Mesodermal cell (in vitro differentiated cells): ENCODE measurements around the gene MDN1.

ENCODE experiments used
- H3K27ac ChIP-seq: 2 replicates; pipeline ENCODE4 v1.7.0; 2013; ENCODE audit warnings: mild to moderate bottlenecking, low read depth, low read length, moderate library complexity; ENCODE audit not compliant: severe bottlenecking
- H3K36me3 ChIP-seq: 2 replicates; pipeline ENCODE4 v1.7.1; 2013; ENCODE audit warnings: mild to moderate bottlenecking, low read length, moderate library complexity; ENCODE audit not compliant: control insufficient read depth, insufficient read depth
- H3K4me1 ChIP-seq: one replicate; pipeline ENCODE4 v1.7.1; 2013; ENCODE audit warnings: mild to moderate bottlenecking, low read length; ENCODE audit not compliant: insufficient read depth, control insufficient read depth, poor library complexity, severe bottlenecking
- H3K4me3 ChIP-seq: 2 replicates; pipeline ENCODE4 v1.7.0; 2013; ENCODE audit warnings: low read length, control low read depth, mild to moderate bottlenecking; ENCODE audit not compliant: insufficient read depth, poor library complexity, severe bottlenecking; ENCODE audit errors: extremely low read depth
- H3K9me3 ChIP-seq: 2 replicates; pipeline ENCODE4 v1.7.1; 2013; ENCODE audit warnings: mild to moderate bottlenecking, low read length, moderate library complexity; ENCODE audit not compliant: control insufficient read depth
- WGBS, 2 experiments: methylation state at CpG; one replicate each; pipeline ENCODE4 v1.1.5; 2013; ENCODE audit warnings: missing lambda C conversion rate in 2 of 2; ENCODE audit not compliant: insufficient coverage in 2 of 2; 5-methylcytosine and 5-hydroxymethylcytosine counted together

The MDN1 gene

DNA sequence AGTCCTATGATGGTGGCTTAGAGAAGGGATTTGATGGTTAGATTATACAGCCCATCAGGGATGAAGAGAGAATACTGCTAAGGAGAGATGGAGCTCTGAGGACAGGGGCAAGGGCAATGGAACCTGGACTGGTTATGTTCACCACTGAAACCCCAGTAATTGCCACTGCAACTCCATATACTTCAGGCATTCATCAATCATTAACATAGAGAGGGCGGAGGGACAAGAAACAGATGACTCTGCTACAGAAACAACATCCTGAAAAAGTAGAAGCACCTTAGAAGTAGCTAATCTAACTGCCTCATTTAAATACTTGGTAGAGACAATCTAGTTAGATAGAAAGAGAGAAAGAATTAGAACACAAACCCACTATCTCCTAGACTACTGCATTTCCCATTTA is 89.8 kb downstream of the MDN1 start:
- peaks cover 77% of the 10 kb centered on the region for H3K36me3 ChIP-seq
- no peaks in the 10 kb centered on the region for H3K9me3 ChIP-seq
- WGBS, 2 experiments: no CpG with 5 or more reads among the region's 1 CpG

DNA sequence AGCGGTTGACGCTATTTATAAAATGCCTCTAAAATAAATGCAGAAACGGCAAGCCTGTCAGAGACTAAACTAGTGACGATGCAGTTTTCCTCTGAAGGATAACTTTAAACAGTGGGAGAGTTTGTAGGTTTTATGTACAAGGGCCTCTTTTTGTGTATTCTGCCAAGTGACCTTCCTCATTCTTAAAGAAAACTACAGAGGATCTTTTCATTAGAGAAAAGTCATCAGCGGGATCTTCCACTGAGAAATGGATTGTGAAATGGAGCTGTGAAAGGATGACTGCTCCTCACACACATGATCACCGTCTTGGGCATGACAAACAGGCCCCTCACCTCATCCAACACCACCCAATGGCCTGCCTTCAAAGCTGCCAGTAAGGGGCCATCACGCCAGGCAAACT is 92.1 kb downstream of the MDN1 start:
- no peak overlapping the region for H3K27ac ChIP-seq
- H3K4me1 ChIP-seq: no peaks in the 10 kb centered on the region
- 94 to 100% methylated on average over 2 to 3 of the region's 7 CpGs for WGBS, 2 experiments
- H3K4me3 ChIP-seq: no peak overlapping the region
- no peaks in the 10 kb centered on the region for H3K9me3 ChIP-seq
- peaks cover 87% of the 10 kb centered on the region for H3K36me3 ChIP-seq

More for the DNA sequence above, 89.8 kb downstream of the MDN1 start:
- Histone ChIP-seq H3K27ac (no peak overlapping the region), H3K4me1 (no peaks in the 10 kb centered on the region), H3K4me3 (no peak overlapping the region)

DNA sequence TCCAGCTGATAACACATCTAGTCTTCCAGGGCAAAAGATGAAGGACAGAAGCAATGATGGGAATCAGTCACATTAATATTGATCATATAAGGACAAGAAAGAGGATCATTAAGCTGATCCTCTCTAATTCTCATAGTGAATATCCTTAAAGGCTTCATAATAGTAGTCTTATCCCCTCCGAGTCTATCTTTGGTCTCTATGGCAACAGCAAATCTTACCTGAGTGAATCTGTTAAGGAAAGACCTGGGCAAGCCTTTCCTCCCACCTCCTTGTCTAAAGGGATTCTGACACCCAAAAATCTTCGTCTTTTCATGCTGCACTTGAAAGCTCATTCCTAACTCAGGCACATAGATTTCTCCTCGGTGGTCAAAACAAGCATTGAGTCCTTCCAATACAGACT is 94.6 kb downstream of the MDN1 start:
- no peaks in the 10 kb centered on the region for H3K4me1 ChIP-seq
- no peak overlapping the region for H3K4me3 ChIP-seq
- 75 to 94% methylated on average over 2 of the region's 3 CpGs for WGBS, 2 experiments
- H3K27ac ChIP-seq: no peak overlapping the region
- H3K36me3 ChIP-seq: peaks cover 82% of the 10 kb centered on the region
- H3K9me3 ChIP-seq: no peaks in the 10 kb centered on the region

DNA sequence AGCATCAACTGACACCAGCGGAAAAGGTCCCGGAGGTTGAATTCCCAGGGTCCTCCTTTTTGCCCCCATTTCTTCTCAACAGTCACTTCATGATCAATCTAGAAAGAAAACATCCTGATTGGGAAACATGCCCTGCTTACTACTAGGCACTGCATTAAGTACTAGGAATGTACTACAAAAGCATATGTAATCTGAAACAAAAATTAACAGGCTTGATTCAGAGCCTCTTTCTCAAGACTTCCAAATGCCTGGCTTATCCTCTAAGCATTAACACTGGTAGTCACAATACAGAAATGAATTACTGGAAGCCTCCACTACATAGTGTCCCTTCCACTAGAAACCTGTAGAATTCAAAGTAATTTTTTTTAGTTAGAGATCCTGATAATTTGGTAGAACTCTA is 96.5 kb downstream of the MDN1 start:
- Histone ChIP-seq H3K4me1 (no peaks in the 10 kb centered on the region), H3K27ac (no peak overlapping the region), H3K36me3 (peaks cover 76% of the 10 kb centered on the region), H3K4me3 (no peak overlapping the region), H3K9me3 (no peaks in the 10 kb centered on the region)
- 86% methylated on average over 2 of the region's 2 CpGs; no CpG with 5 or more reads in 1 of the 2 experiments for WGBS, 2 experiments

DNA sequence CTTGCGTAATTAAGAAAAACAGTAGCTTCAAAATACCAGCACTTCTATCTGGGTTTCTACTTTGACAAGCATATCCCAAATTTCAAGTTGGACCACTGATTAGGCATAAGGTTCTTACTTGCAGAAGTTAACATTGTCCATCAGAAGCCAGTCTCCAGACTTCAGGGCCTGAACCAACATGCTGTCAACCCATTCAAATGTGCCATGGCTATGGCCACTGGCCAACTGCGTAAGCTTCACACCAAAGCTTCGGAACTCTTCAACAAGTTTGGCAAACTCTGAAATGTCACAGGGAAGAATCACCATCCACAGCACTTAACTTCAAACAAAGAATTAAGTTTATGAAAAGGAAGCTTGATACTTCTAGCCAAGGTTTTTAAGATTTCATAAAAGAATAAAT is 103.1 kb downstream of the MDN1 start:
- Histone ChIP-seq H3K9me3 (no peaks in the 10 kb centered on the region), H3K4me3 (no peak overlapping the region), H3K27ac (no peak overlapping the region), H3K4me1 (no peaks in the 10 kb centered on the region), H3K36me3 (peaks cover 81% of the 10 kb centered on the region)
- WGBS, 2 experiments: 100% methylated on average over 1 of the region's 3 CpGs

DNA sequence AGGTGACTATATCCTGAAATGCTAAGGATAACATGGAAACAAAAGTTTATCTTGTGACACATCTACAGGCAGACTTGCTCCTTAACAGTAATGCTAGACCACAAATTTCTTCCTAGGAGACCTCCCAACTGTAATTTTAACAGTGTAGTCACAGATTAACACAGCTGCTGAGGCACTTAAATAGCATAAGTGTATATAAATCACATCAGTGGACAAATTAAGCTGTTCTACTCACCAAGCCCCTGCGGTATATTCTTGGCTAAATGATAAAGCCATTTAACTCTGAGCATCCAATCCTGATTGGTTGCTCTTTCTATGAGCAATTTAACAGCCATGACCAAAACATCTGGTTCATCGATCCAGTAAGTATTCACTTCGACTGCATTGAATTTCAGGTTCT is 107.8 kb downstream of the MDN1 start:
- no peak overlapping the region for H3K27ac ChIP-seq
- no peaks in the 10 kb centered on the region for H3K9me3 ChIP-seq
- no peaks in the 10 kb centered on the region for H3K4me1 ChIP-seq
- 100% methylated on average over 1 to 2 of the region's 3 CpGs for WGBS, 2 experiments
- H3K36me3 ChIP-seq: peaks cover 90% of the 10 kb centered on the region
- no peak overlapping the region for H3K4me3 ChIP-seq

DNA sequence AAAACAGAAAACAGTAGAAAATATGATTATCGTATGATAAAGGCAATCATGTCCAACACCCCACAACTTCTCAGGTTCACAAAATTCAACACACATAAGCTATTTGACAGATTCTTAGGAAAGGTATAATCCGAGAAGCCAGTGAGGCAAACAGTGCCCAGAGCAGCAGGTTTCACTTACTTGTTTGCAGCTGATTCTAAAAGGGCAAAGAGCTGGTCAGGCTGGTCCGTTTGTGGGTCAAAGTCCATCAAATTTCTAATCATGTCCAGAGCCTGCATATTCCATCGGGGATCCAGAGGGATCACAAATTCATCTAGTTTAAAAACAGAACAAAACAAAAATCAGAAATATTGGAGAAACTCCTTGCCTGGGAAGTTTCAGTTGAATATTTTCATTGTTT is 111.3 kb downstream of the MDN1 start:
- Histone ChIP-seq H3K4me3 (no peak overlapping the region), H3K9me3 (no peaks in the 10 kb centered on the region), H3K27ac (no peak overlapping the region), H3K36me3 (peaks cover 85% of the 10 kb centered on the region), H3K4me1 (no peaks in the 10 kb centered on the region)
- WGBS, 2 experiments: 42 to 100% methylated on average over 1 to 2 of the region's 4 CpGs

DNA sequence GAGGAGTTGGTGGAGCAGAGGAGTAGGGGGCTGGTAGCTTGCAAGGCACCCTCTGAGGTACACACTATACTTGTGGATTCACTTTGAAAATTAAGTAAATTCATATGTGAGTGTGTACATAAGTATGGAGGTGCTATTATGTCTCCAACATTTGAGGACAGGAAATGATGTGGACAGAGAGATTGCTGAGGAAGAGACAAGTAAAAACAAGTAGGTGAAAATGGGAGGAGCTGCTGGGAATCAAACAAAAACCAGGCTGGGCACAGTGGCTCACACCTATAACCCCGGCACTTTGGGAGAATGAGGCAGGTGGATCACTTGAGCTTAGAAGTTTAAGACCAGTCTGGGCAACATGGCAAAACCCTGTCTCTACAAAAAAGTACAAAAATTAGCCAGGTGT is 111.8 kb downstream of the MDN1 start:
- Histone ChIP-seq H3K4me3 (no peak overlapping the region), H3K36me3 (peaks cover 79% of the 10 kb centered on the region), H3K4me1 (no peaks in the 10 kb centered on the region), H3K27ac (no peak overlapping the region), H3K9me3 (no peaks in the 10 kb centered on the region)
- 75 to 100% methylated on average over 1 of the region's 1 CpG for WGBS, 2 experiments

DNA sequence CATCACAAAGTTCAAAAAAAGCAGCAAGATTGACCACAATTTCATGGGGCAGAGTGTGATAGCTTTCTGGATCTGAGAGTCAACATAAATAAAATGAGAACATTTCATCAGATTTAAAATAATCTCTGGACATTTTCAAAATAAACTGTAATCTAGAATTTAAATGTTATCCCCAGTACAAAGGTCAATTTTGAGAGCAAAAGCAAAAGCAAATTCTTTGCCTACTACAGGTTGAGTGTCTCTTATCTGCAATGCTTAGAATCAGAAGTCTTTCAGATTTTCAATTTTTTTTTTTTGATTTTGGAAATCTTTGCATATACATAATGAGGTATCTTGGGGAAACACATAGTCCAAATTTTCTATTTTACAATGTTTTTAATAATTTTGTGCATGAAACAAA is 113.5 kb downstream of the MDN1 start:
- Histone ChIP-seq H3K9me3 (no peaks in the 10 kb centered on the region), H3K36me3 (peaks cover 72% of the 10 kb centered on the region), H3K4me1 (no peaks in the 10 kb centered on the region), H3K27ac (no peak overlapping the region), H3K4me3 (no peak overlapping the region)

DNA sequence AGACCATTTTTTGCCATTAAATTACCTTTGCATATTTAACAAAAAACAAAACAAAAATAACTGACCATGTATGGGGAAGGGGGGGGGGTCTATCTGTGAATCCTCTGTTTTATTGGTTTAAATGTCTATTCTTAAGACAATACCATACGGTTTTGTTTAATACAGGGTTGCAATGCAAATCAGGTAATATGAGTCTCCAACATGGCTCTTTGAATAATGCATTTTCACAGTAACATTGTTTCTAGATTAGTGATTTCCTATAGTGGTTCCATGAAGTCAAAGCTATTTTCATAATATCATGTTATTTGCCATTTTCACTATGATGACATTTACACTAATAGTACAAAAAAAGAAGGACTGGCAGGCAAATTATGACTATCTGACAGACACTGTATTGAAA is 116.3 kb downstream of the MDN1 start:
- Histone ChIP-seq H3K27ac (no peak overlapping the region), H3K4me3 (no peak overlapping the region), H3K9me3 (no peaks in the 10 kb centered on the region), H3K4me1 (no peaks in the 10 kb centered on the region), H3K36me3 (peaks cover 72% of the 10 kb centered on the region)
- no CpG with 5 or more reads among the region's 1 CpG for WGBS, 2 experiments

DNA sequence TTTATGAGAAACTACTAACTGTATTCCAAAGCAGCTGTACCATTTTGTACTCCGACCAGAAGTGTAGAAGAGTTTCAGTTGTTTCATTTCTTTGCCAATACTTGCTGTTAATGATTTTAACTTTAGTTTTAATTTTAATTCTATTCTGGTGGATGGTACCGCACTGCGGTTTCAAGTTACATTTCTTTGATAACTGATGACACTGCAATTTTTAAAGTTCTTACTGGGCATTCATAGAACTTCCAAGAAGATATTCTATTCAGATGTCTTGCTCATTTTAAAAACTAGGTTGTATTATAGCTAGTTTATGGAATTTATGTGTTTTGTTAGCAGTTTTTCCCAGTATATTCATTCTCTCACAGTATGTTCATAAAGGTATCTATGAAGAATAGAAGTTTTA is 117.2 kb downstream of the MDN1 start:
- Histone ChIP-seq H3K36me3 (peaks cover 70% of the 10 kb centered on the region), H3K4me1 (no peaks in the 10 kb centered on the region), H3K27ac (no peak overlapping the region), H3K4me3 (no peak overlapping the region), H3K9me3 (no peaks in the 10 kb centered on the region)
- 100% methylated on average over 2 of the region's 3 CpGs; no CpG with 5 or more reads in 1 of the 2 experiments for WGBS, 2 experiments

DNA sequence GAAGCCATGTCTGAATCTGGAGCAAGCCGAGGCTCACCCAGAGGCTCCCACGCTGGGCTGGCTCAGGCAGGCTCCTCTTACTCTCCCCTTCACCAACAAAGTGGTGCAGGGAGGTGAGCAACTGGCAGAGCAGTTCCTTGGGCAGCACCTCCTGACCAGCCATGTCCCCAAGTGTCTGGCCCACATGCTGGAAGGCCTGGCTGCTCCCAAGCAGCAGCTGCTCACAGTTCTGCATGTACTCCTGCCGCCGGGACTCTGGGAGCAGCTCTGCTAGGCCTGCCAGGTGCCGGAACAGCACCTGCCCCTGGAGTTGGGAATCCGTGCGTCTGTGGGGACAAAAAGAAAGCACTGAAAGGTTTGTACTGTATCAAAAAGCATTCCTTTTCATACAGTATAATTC is 123.9 kb downstream of the MDN1 start:
- 85 to 100% methylated on average over 4 of the region's 7 CpGs for WGBS, 2 experiments
- Histone ChIP-seq H3K4me1 (no peaks in the 10 kb centered on the region), H3K27ac (no peak overlapping the region), H3K36me3 (peaks cover 83% of the 10 kb centered on the region), H3K9me3 (no peaks in the 10 kb centered on the region), H3K4me3 (no peak overlapping the region)
